Keratinocyte (primary cell): Measurements from ENCODE around the gene AKAP13.

ENCODE experiments used
- EZH2 ChIP-seq: IDR thresholded peaks from one replicate; pipeline ENCODE4 v1.6.1; 2012; ENCODE audit warnings: inconsistent platforms, mild to moderate bottlenecking, low read length, moderate library complexity
- TF ChIP-seq, protein P1 (sequence below), 3 experiments: IDR thresholded peaks in 1 of 3; conservative IDR thresholded peaks in 1 of 3; optimal IDR thresholded peaks in 1 of 3; 2 replicates in 2 of 3; 3 replicates in 1 of 3; pipeline versions ENCODE3 to v1.5.1; 2011; ENCODE audit warnings: low read length in 3 of 3, mild to moderate bottlenecking in 3 of 3, moderate library complexity in 2 of 3, control low read depth in 1 of 3, inconsistent platforms in 1 of 3; ENCODE audit not compliant: insufficient read depth in 2 of 3; ENCODE audit errors: extremely low read depth in 1 of 3

DNA sequence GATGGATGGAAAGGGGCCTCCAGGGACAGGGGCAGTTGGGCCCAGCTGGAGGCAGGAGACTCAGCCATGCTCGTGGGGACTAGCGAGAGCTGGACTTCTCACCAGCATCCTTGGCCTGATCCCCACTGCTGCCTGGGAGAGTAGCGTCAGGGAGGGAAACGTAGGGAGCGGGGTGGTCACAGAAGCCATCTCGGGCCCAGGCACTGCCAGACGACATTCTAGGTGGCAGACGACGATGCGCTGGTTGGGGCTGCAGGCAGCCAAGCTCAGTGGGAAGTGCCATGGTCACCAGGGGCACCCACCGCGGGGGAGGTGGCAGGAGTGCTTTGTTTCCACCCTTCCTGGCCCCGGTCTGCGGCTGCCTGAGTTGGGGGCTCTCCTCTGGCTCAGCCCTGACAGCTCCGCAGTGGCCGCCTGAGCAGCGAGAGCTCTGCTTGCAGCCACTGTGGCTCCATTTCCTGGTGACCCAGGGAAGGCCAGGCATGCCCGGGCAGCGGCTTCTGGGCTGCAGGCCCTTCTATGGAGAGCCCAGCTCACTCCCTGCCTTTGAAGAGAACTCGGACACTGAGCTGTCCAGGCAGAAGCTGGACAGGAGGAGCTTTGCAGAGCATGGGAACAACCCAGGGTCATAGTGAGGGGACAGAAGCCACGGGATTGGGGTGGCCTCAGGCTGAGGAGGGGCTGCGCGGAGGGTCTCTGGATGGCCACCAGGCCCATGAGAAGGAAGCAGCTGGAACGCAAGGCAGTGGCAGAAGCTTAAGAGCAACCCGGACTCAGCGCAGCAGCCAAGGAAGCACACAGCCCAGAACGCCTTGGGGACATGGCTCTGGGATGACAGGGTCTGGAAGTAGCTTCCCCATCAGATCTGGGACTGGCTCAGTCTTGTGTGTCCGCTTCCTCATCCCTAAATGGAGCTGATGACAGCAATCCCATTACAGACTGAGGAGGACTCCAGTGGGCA is 383.6 kb downstream of the AKAP13 start:
- TF ChIP-seq, protein P1, sequence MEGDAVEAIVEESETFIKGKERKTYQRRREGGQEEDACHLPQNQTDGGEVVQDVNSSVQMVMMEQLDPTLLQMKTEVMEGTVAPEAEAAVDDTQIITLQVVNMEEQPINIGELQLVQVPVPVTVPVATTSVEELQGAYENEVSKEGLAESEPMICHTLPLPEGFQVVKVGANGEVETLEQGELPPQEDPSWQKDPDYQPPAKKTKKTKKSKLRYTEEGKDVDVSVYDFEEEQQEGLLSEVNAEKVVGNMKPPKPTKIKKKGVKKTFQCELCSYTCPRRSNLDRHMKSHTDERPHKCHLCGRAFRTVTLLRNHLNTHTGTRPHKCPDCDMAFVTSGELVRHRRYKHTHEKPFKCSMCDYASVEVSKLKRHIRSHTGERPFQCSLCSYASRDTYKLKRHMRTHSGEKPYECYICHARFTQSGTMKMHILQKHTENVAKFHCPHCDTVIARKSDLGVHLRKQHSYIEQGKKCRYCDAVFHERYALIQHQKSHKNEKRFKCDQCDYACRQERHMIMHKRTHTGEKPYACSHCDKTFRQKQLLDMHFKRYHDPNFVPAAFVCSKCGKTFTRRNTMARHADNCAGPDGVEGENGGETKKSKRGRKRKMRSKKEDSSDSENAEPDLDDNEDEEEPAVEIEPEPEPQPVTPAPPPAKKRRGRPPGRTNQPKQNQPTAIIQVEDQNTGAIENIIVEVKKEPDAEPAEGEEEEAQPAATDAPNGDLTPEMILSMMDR (optimal IDR thresholded peaks at IDR 0.05 in 1 of 3, IDR thresholded peaks at IDR 0.05 in 1 of 3, conservative IDR thresholded peaks at IDR 0.05 in 1 of 3; ENCODE audit: extremely low read depth in 1 of 3, insufficient read depth in 2 of 3, low read length in 3 of 3), result no peak
- no peak for TF ChIP-seq EZH2
